GM18861 (cell line): Measurements from ENCODE around the gene UBE2G1.

Experiments used
- ATAC-seq: cut with Tn5 transposase; IDR thresholded peaks from one replicate; pipeline ENCODE4 v1.9.1; 2021; ENCODE audit not compliant: unreplicated experiment

UBE2G1 gene

GRCh38 chr17:4340914-4341615 is 25.4 kb downstream of the UBE2G1 start:
- ATAC-seq, result peak; percentile 65

- no peak for ATAC-seq
Measured at GRCh38 chr17:4334776-4335584, 31.5 kb downstream of the UBE2G1 start.

GRCh38 chr17:4334332-4334731 is 32.1 kb downstream of the UBE2G1 start:
- ATAC-seq, result no peak

- no peak for ATAC-seq
Measured at GRCh38 chr17:4333041-4333440, 33.4 kb downstream of the UBE2G1 start.

GRCh38 chr17:4332296-4332970 is 34.0 kb downstream of the UBE2G1 start:
- ATAC-seq, result no peak

- no peak for ATAC-seq
Measured at GRCh38 chr17:4331614-4332013, 34.9 kb downstream of the UBE2G1 start.

- no peak for ATAC-seq
Measured at GRCh38 chr17:4329838-4330237, 36.6 kb downstream of the UBE2G1 start.

- ATAC-seq, result no peak
Measured at GRCh38 chr17:4327606-4328005, 38.9 kb downstream of the UBE2G1 start.

GRCh38 chr17:4326608-4327007 is 39.9 kb downstream of the UBE2G1 start:
- no peak for ATAC-seq

GRCh38 chr17:4326112-4326511 is 40.4 kb downstream of the UBE2G1 start:
- ATAC-seq, result no peak

- no peak for ATAC-seq
Measured at GRCh38 chr17:4324463-4324862, 42.0 kb downstream of the UBE2G1 start.

- ATAC-seq, result no peak
Measured at GRCh38 chr17:4319221-4319620, 47.3 kb downstream of the UBE2G1 start.

- no peak for ATAC-seq
Measured at GRCh38 chr17:4318596-4318995, 47.9 kb downstream of the UBE2G1 start.

- no peak for ATAC-seq
Measured at GRCh38 chr17:4318186-4318585, 48.3 kb downstream of the UBE2G1 start.

GRCh38 chr17:4317610-4318009 is 48.9 kb downstream of the UBE2G1 start:
- no peak for ATAC-seq

GRCh38 chr17:4316648-4317047 is 49.8 kb downstream of the UBE2G1 start:
- ATAC-seq, result no peak

GRCh38 chr17:4314618-4315017 is 51.9 kb downstream of the UBE2G1 start:
- no peak for ATAC-seq

- ATAC-seq, result no peak
Measured at GRCh38 chr17:4314179-4314578, 52.3 kb downstream of the UBE2G1 start.

GRCh38 chr17:4313221-4314114 is 53.0 kb downstream of the UBE2G1 start:
- ATAC-seq, result no peak

- no peak for ATAC-seq
Measured at GRCh38 chr17:4310354-4311060, 56.0 kb downstream of the UBE2G1 start.
